Measurements from ENCODE around the gene EYS. TPM values are rescaled to one million over a fixed set of nuclear protein-coding genes. Genes with fewer than 3 reads are reported as not detected.
"Not testable (repeated sequence)": the region's sequence is repeated elsewhere in the genome, so short reads cannot be mapped to it uniquely, and the experiment has no call there.

EYS gene
- polyA plus RNA-seq, 1 of the 3 experiments (the other 2 are of a cell fraction) = 0.05 TPM

GRCh38 chr6:63844287-63844686 lies 1862.7 kb downstream of the EYS start:
- no peaks in the 10 kb centered on the region for H3K4me1 ChIP-seq (ENCODE audit: control insufficient read depth in 1 of 2, insufficient read depth in 2 of 2, low read depth in 1 of 2, low read length in 1 of 2)
- no peaks in the 10 kb centered on the region for H3K9me2 ChIP-seq
- H4K20me1 ChIP-seq (ENCODE audit: insufficient read depth) = no peaks in the 10 kb centered on the region
- H3K4me3 ChIP-seq (ENCODE audit: low read depth in 2 of 2, low read length in 1 of 2) = no peak overlapping the region
- no peaks in the 10 kb centered on the region for H3K79me2 ChIP-seq (ENCODE audit: insufficient read depth)
- no peak overlapping the region for H2AFZ ChIP-seq (ENCODE audit: low read depth)
- H3K4me2 ChIP-seq = no peak overlapping the region
- no peaks in the 10 kb centered on the region for H3F3A ChIP-seq (replicated peaks; ENCODE audit: insufficient read depth)
- ChIA-PET POLR2A (no interaction called here), CTCF (no interaction called here)
- no peaks in the 10 kb centered on the region for H3K9me3 ChIP-seq
- DNase-seq = no peak
- H3K27me3 ChIP-seq (ENCODE audit: insufficient read depth) = no peaks in the 10 kb centered on the region
- no peak overlapping the region for H3K9ac ChIP-seq
- no peaks in the 10 kb centered on the region for H3K36me3 ChIP-seq (replicated peaks in 1 of 2; ENCODE audit: control insufficient read depth in 1 of 2, insufficient read depth in 2 of 2, low read length in 1 of 2)
- no peak overlapping the region for H3K27ac ChIP-seq (ENCODE audit: low read depth in 2 of 2, low read length in 1 of 2)
- TF ChIP-seq FOXM1 (IDR thresholded peaks at IDR 0.05; ENCODE audit: low read depth) (no peak), GABPA (IDR thresholded peaks at IDR 0.05; ENCODE audit: low read depth) (no peak), POLR2AphosphoS5 (IDR thresholded peaks at IDR 0.05; ENCODE audit: low read depth, low read length) (no peak), SIN3A (IDR thresholded peaks at IDR 0.05; ENCODE audit: borderline replicate concordance, low read depth, low read length) (no peak)
- WGBS (ENCODE audit: low lambda C conversion rate) = 80% methylated on average over 2 of the region's 2 CpGs

GRCh38 chr6:63839485-63839884 lies 1867.5 kb downstream of the EYS start:
- H3K79me2 ChIP-seq (ENCODE audit: insufficient read depth) = no peaks in the 10 kb centered on the region
- no peak overlapping the region for H3K27ac ChIP-seq (ENCODE audit: low read depth in 2 of 2, low read length in 1 of 2)
- no peak overlapping the region for H3K4me2 ChIP-seq
- H3K9ac ChIP-seq = no peak overlapping the region
- no peak overlapping the region for H3K4me3 ChIP-seq (ENCODE audit: low read depth in 2 of 2, low read length in 1 of 2)
- no peaks in the 10 kb centered on the region for H3K27me3 ChIP-seq (ENCODE audit: insufficient read depth)
- H3K9me3 ChIP-seq = no peaks in the 10 kb centered on the region
- H4K20me1 ChIP-seq (ENCODE audit: insufficient read depth) = no peaks in the 10 kb centered on the region
- no peaks in the 10 kb centered on the region for H3K36me3 ChIP-seq (replicated peaks in 1 of 2; ENCODE audit: control insufficient read depth in 1 of 2, insufficient read depth in 2 of 2, low read length in 1 of 2)
- CTCF ChIA-PET = no interaction called here
- no peak overlapping the region for H2AFZ ChIP-seq (ENCODE audit: low read depth)
- 37% methylated on average over 2 of the region's 2 CpGs for WGBS (ENCODE audit: low lambda C conversion rate)
- POLR2A ChIA-PET = no interaction called here
- TF ChIP-seq TEAD4 (IDR thresholded peaks at IDR 0.05; ENCODE audit: borderline replicate concordance, insufficient read depth) (no peak), ZBTB33 (IDR thresholded peaks at IDR 0.05; ENCODE audit: borderline replicate concordance, low read depth) (no peak), FOSL2 (IDR thresholded peaks at IDR 0.05; ENCODE audit: borderline replicate concordance, low read depth) (no peak), YY1 (IDR thresholded peaks at IDR 0.05; ENCODE audit: low read depth) (no peak), CTCF (IDR thresholded peaks at IDR 0.05) (no peak), TAF1 (IDR thresholded peaks at IDR 0.05; ENCODE audit: borderline replicate concordance, low read depth, low read length) (no peak), SIN3A (IDR thresholded peaks at IDR 0.05; ENCODE audit: borderline replicate concordance, low read depth, low read length) (no peak), RFX5 (IDR thresholded peaks at IDR 0.05; ENCODE audit: low read length) (no peak), ELF1 (IDR thresholded peaks at IDR 0.05) (no peak), EZH2phosphoT487 (IDR thresholded peaks at IDR 0.05; ENCODE audit: borderline replicate concordance, low read depth) (no peak), RXRA (IDR thresholded peaks at IDR 0.05; ENCODE audit: borderline replicate concordance, low read depth) (no peak), USF1 (IDR thresholded peaks at IDR 0.05; ENCODE audit: borderline replicate concordance, low read depth) (no peak), MEF2A (IDR thresholded peaks at IDR 0.05; ENCODE audit: borderline replicate concordance, low read depth) (no peak), POLR2AphosphoS5 (IDR thresholded peaks at IDR 0.05; ENCODE audit: low read depth, low read length) (no peak), RAD21 (IDR thresholded peaks at IDR 0.05; ENCODE audit: low read length) (no peak), GATA2 (CRISPR knock-in tag; IDR thresholded peaks at IDR 0.05) (no peak), USF2 (IDR thresholded peaks at IDR 0.05; ENCODE audit: borderline replicate concordance, low read depth, low read length) (no peak)
- no peak for DNase-seq
- H3F3A ChIP-seq (replicated peaks; ENCODE audit: insufficient read depth) = no peaks in the 10 kb centered on the region
- no peaks in the 10 kb centered on the region for H3K4me1 ChIP-seq (ENCODE audit: control insufficient read depth in 1 of 2, insufficient read depth in 2 of 2, low read depth in 1 of 2, low read length in 1 of 2)
- no peaks in the 10 kb centered on the region for H3K9me2 ChIP-seq

- DNase-seq, POLR2A ChIA-PET: not testable (repeated sequence)
- CTCF ChIA-PET = interaction anchor here (1.3 to 1.5 kb wide), 2 partner anchors 11 to 26 kb away, joined by 3 to 4 read pairs; no protein-coding TSS in a partner anchor
Observed at GRCh38 chr6:63828678-63829077, 1878.3 kb downstream of the EYS start.

More at GRCh38 chr6:63828678-63829077, 1878.3 kb downstream of the EYS start:
- not testable (repeated sequence) for H3K27ac ChIP-seq (ENCODE audit: low read depth in 2 of 2, low read length in 1 of 2); H3K9ac ChIP-seq; H3F3A ChIP-seq (replicated peaks; ENCODE audit: insufficient read depth); H3K9me3 ChIP-seq; H3K9me2 ChIP-seq; H3K79me2 ChIP-seq (ENCODE audit: insufficient read depth); H2AFZ ChIP-seq (ENCODE audit: low read depth); H3K27me3 ChIP-seq (ENCODE audit: insufficient read depth); H3K4me1 ChIP-seq (ENCODE audit: control insufficient read depth in 1 of 2, insufficient read depth in 2 of 2, low read depth in 1 of 2, low read length in 1 of 2); H4K20me1 ChIP-seq (ENCODE audit: insufficient read depth); H3K36me3 ChIP-seq (replicated peaks in 1 of 2; ENCODE audit: control insufficient read depth in 1 of 2, insufficient read depth in 2 of 2, low read length in 1 of 2); H3K4me3 ChIP-seq (ENCODE audit: low read depth in 2 of 2, low read length in 1 of 2); H3K4me2 ChIP-seq
- WGBS (ENCODE audit: low lambda C conversion rate) = 86% methylated on average over 1 of the region's 1 CpG

Measured in SK-N-SH (cell line).